ENCODE measurements around the gene NTSR1. TPM values are rescaled to one million over a fixed set of nuclear protein-coding genes. Genes with fewer than 3 reads are reported as not detected.

Gene NTSR1
- total and polyA plus RNA-seq, 2 of the 13 experiments (the other 11 are each of a cell fraction or from before 2014, with no cell fraction given), result 0.09 to 0.12 TPM

DNA sequence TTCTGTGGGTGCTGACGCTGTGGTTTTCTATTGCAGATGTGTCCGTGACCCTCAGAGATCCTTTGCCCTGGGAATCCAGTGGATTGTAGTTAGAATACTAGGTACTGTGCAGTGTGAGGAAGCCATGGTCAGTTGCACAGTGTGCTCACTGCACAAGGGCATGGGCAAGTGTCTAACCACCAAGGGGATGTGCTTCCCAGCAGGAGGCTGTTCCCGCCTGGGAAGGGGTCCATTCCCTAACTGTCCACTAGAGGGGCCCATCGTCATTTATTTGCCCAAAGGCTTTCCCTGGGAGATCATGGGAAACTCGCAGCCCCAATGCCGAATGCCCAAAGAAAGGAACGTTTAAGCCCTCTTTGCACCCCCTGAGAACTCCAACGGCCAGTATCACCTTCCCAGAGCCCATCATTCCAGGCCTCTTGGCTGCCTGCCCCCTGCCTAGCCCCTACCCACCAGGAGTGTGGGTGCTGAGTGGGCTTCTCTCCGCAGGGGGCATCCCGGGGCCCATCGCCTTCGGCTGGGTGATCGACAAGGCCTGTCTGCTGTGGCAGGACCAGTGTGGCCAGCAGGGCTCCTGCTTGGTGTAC is 40.1 kb upstream of the NTSR1 start (continued):
- TF ChIP-seq NRL (CRISPR knock-in tag; IDR thresholded peaks at IDR 0.05; ENCODE audit: borderline replicate concordance), result no peak
- no peak for TF ChIP-seq NFRKB (IDR thresholded peaks at IDR 0.05)
- TF ChIP-seq, protein P1, sequence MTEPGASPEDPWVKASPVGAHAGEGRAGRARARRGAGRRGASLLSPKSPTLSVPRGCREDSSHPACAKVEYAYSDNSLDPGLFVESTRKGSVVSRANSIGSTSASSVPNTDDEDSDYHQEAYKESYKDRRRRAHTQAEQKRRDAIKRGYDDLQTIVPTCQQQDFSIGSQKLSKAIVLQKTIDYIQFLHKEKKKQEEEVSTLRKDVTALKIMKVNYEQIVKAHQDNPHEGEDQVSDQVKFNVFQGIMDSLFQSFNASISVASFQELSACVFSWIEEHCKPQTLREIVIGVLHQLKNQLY (CRISPR knock-in tag; IDR thresholded peaks at IDR 0.05), result 0 out of 2 replicates have a peak, but pooled peaks have one; percentile 55
- TF ChIP-seq ZNF264 (CRISPR knock-in tag; IDR thresholded peaks at IDR 0.05), result no peak
- TF ChIP-seq ZNF790 (CRISPR knock-in tag; IDR thresholded peaks at IDR 0.05; ENCODE audit: borderline replicate concordance), result no peak
- TF ChIP-seq NR2F1 (CRISPR knock-in tag; IDR thresholded peaks at IDR 0.05), result no peak
- no peak for TF ChIP-seq ZSCAN31 (CRISPR knock-in tag; IDR thresholded peaks at IDR 0.05; ENCODE audit: low read depth)
- TF ChIP-seq TOPORS (CRISPR knock-in tag; IDR thresholded peaks at IDR 0.05), result 0 out of 2 replicates have a peak, but pooled peaks have one; percentile 45
- TF ChIP-seq ONECUT2 (CRISPR knock-in tag; IDR thresholded peaks at IDR 0.05), result no peak
- no peak for TF ChIP-seq NR3C1 (CRISPR knock-in tag; IDR thresholded peaks at IDR 0.05)
- TF ChIP-seq ZFP36L1 (CRISPR knock-in tag; IDR thresholded peaks at IDR 0.05), result no peak
- 0 out of 2 replicates have a peak, but pooled peaks have one; percentile 38 for TF ChIP-seq RXRA (CRISPR knock-in tag; IDR thresholded peaks at IDR 0.05)
- TF ChIP-seq U2AF2 (IDR thresholded peaks at IDR 0.05; ENCODE audit: low read depth, low read length), result 0 out of 2 replicates have a peak, but pooled peaks have one; percentile 17
- TF ChIP-seq HOXA3 (CRISPR knock-in tag; IDR thresholded peaks at IDR 0.05), result peak; percentile 71
- TF ChIP-seq, protein P2, sequence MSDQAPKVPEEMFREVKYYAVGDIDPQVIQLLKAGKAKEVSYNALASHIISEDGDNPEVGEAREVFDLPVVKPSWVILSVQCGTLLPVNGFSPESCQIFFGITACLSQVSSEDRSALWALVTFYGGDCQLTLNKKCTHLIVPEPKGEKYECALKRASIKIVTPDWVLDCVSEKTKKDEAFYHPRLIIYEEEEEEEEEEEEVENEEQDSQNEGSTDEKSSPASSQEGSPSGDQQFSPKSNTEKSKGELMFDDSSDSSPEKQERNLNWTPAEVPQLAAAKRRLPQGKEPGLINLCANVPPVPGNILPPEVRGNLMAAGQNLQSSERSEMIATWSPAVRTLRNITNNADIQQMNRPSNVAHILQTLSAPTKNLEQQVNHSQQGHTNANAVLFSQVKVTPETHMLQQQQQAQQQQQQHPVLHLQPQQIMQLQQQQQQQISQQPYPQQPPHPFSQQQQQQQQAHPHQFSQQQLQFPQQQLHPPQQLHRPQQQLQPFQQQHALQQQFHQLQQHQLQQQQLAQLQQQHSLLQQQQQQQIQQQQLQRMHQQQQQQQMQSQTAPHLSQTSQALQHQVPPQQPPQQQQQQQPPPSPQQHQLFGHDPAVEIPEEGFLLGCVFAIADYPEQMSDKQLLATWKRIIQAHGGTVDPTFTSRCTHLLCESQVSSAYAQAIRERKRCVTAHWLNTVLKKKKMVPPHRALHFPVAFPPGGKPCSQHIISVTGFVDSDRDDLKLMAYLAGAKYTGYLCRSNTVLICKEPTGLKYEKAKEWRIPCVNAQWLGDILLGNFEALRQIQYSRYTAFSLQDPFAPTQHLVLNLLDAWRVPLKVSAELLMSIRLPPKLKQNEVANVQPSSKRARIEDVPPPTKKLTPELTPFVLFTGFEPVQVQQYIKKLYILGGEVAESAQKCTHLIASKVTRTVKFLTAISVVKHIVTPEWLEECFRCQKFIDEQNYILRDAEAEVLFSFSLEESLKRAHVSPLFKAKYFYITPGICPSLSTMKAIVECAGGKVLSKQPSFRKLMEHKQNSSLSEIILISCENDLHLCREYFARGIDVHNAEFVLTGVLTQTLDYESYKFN (CRISPR knock-in tag; conservative IDR thresholded peaks at IDR 0.05), result no peak
- peak; percentile 21; the same call in 1 of the 2 replicates for TF ChIP-seq ZNF724P (CRISPR knock-in tag; IDR thresholded peaks at IDR 0.05; ENCODE audit: borderline replicate concordance)
- TF ChIP-seq, protein P3, sequence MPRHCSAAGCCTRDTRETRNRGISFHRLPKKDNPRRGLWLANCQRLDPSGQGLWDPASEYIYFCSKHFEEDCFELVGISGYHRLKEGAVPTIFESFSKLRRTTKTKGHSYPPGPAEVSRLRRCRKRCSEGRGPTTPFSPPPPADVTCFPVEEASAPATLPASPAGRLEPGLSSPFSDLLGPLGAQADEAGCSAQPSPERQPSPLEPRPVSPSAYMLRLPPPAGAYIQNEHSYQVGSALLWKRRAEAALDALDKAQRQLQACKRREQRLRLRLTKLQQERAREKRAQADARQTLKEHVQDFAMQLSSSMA (CRISPR knock-in tag; IDR thresholded peaks at IDR 0.05), result no peak
- no peak for TF ChIP-seq ZNF776 (CRISPR knock-in tag; IDR thresholded peaks at IDR 0.05)
- no peak for TF ChIP-seq HOXA7 (CRISPR knock-in tag; IDR thresholded peaks at IDR 0.05)
- TF ChIP-seq, protein P4, sequence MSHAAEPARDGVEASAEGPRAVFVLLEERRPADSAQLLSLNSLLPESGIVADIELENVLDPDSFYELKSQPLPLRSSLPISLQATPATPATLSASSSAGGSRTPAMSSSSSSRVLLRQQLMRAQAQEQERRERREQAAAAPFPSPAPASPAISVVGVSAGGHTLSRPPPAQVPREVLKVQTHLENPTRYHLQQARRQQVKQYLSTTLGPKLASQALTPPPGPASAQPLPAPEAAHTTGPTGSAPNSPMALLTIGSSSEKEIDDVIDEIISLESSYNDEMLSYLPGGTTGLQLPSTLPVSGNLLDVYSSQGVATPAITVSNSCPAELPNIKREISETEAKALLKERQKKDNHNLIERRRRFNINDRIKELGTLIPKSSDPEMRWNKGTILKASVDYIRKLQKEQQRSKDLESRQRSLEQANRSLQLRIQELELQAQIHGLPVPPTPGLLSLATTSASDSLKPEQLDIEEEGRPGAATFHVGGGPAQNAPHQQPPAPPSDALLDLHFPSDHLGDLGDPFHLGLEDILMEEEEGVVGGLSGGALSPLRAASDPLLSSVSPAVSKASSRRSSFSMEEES (CRISPR knock-in tag; IDR thresholded peaks at IDR 0.05), result peak; percentile 24; the same call in 1 of the 2 replicates
- no peak for TF ChIP-seq AHR (CRISPR knock-in tag; IDR thresholded peaks at IDR 0.05)
- TF ChIP-seq GFI1 (CRISPR knock-in tag; IDR thresholded peaks at IDR 0.05; ENCODE audit: borderline replicate concordance), result no peak
- TF ChIP-seq TAF15 (IDR thresholded peaks at IDR 0.05; ENCODE audit: low read depth, low read length, poor library complexity, severe bottlenecking), result no peak
- TF ChIP-seq ZNF354B (CRISPR knock-in tag; IDR thresholded peaks at IDR 0.05), result no peak
- TF ChIP-seq FOXA1 (IDR thresholded peaks at IDR 0.05), result no peak
- TF ChIP-seq FOXA1 (CRISPR knock-in tag; IDR thresholded peaks at IDR 0.05), result peak; percentile 15; the same call in 1 of the 2 replicates
- 0 out of 2 replicates have a peak, but pooled peaks have one; percentile 67 for TF ChIP-seq ERF (CRISPR knock-in tag; IDR thresholded peaks at IDR 0.05)
